CD4-positive, alpha-beta memory T cell (primary cell): ENCODE results near the gene PRDX5. TPM values are rescaled to one million over a fixed set of nuclear protein-coding genes. Genes with fewer than 3 reads are reported as not detected.
"Not testable (repeated sequence)": the region's sequence is repeated elsewhere in the genome, so short reads cannot be mapped to it uniquely, and the experiment has no call there.

Source experiments
- CTCF ChIA-PET: fragments of 350-600 bp; sonication (Branson Sonifier 250); formaldehyde crosslinking; loops from one replicate; lab custom pipeline; 2021; ENCODE audit warnings: inconsistent platforms; ENCODE audit not compliant: partially characterized antibody; lab: Charles Lee
- POLR2A ChIA-PET: fragments of 350-600 bp; sonication (Branson Sonifier 250); formaldehyde crosslinking; loops from one replicate; lab custom pipeline; 2021; ENCODE audit not compliant: partially characterized antibody; lab: Charles Lee
- DNase-seq, 5 donors: peaks; one replicate each; pipeline versions ENCODE4 v3.0.0 to v3.0.0-alpha.2; 2020 to 2022; ENCODE audit warnings: mixed read lengths in 1 of 5
- H3K27ac ChIP-seq: one replicate; pipeline ENCODE4 v1.7.0; 2013; ENCODE audit warnings: low read depth, low read length
- H3K27me3 ChIP-seq: 2 replicates; pipeline ENCODE4 v1.7.0; 2013; ENCODE audit warnings: mild to moderate bottlenecking, low read length, moderate library complexity; ENCODE audit not compliant: insufficient read depth
- H3K36me3 ChIP-seq: 2 replicates; pipeline ENCODE4 v1.7.0; 2013; ENCODE audit warnings: mild to moderate bottlenecking, low read length, moderate library complexity; ENCODE audit not compliant: insufficient read depth
- H3K4me1 ChIP-seq: 2 replicates; pipeline ENCODE4 v1.7.0; 2013; ENCODE audit warnings: mild to moderate bottlenecking, low read length, moderate library complexity; ENCODE audit not compliant: insufficient read depth
- H3K4me3 ChIP-seq, 2 donors: one replicate each; pipeline ENCODE4 v1.7.0; 2013; ENCODE audit warnings: low read length in 2 of 2, mild to moderate bottlenecking in 1 of 2
- H3K9me3 ChIP-seq, 2 donors: one replicate each; pipeline ENCODE4 v1.7.0; 2013; ENCODE audit warnings: low read length in 2 of 2, control low read depth in 1 of 2; ENCODE audit not compliant: control insufficient read depth in 1 of 2
- H3K27ac Mint-ChIP-seq, 7 donors: one replicate each; pipeline ENCODE4 v1.8.0; 2020 to 2021; ENCODE audit warnings: mixed read lengths in 7 of 7, mild to moderate bottlenecking in 6 of 7, inconsistent platforms in 3 of 7, moderate library complexity in 3 of 7
- H3K27me3 Mint-ChIP-seq, 2 donors: one replicate each; pipeline ENCODE4 v1.8.0; 2020 to 2021; ENCODE audit warnings: mixed read lengths in 2 of 2
- H3K36me3 Mint-ChIP-seq, 2 donors: one replicate each; pipeline ENCODE4 v1.8.0; 2020 to 2021; ENCODE audit warnings: mixed read lengths in 2 of 2, inconsistent platforms in 1 of 2, mild to moderate bottlenecking in 1 of 2
- H3K4me1 Mint-ChIP-seq, 4 donors: one replicate each; pipeline ENCODE4 v1.8.0; 2020 to 2021; ENCODE audit warnings: mixed read lengths in 4 of 4, mild to moderate bottlenecking in 1 of 4
- H3K4me3 Mint-ChIP-seq, 8 donors: one replicate each; pipeline ENCODE4 v1.8.0; 2020 to 2021; ENCODE audit warnings: mixed read lengths in 8 of 8, mild to moderate bottlenecking in 7 of 8, moderate library complexity in 6 of 8, inconsistent platforms in 3 of 8
- H3K9me3 Mint-ChIP-seq, 8 donors: one replicate each; pipeline ENCODE4 v1.8.0; 2020 to 2021; ENCODE audit warnings: mixed read lengths in 8 of 8, mild to moderate bottlenecking in 5 of 8, inconsistent platforms in 3 of 8, moderate library complexity in 1 of 8
- intact Hi-C: fragments of 100-400 bp; cut with micrococcal nuclease; formaldehyde crosslinking; loops from one replicate; pipeline ENCODE4 v1.15.1; 2023
- polyA plus RNA-seq, 2 donors: library from polyadenylated mRNA; unstranded; fragments of 300-500 nt; fragmentation: Illumina TruSeq; gene quantifications; one replicate each; pipeline ENCODE4 v1.2.3, GENCODE V29; 2021
- total RNA-seq, 2 experiments: library from RNA; stranded (reverse); gene quantifications; one replicate each; pipeline ENCODE4 v1.2.3, GENCODE V29; 2021

PRDX5 gene
- total and polyA plus RNA-seq, 4 experiments from 2014 or later: 57.6 to 251 (median 111) TPM

GRCh38 chr11:64323984-64324383 is 6.1 kb downstream of the PRDX5 start:
- H3K9me3 Mint-ChIP-seq, H3K4me3 ChIP-seq, H3K9me3 ChIP-seq, H3K27me3 ChIP-seq, H3K27ac ChIP-seq, DNase-seq, H3K27me3 Mint-ChIP-seq, H3K4me1 ChIP-seq, H3K4me3 Mint-ChIP-seq, intact Hi-C loops, POLR2A ChIA-PET, H3K36me3 ChIP-seq: not testable (repeated sequence)
- CTCF ChIA-PET: interaction anchor here (2.5 kb wide), 1 partner anchor 19 kb away, joined by 5 read pairs; the partner anchor contains the start of gene ESRRA
- H3K27ac Mint-ChIP-seq: peak overlapping the region in 2 of 7 donors; percentile 17 to 28
- H3K36me3 Mint-ChIP-seq: peaks cover 9 to 13% of the 10 kb centered on the region in 2 donors
- peaks cover 8 to 15% (median 11%) of the 10 kb centered on the region in 4 donors for H3K4me1 Mint-ChIP-seq

- no peak overlapping the region for H3K4me3 ChIP-seq
- intact Hi-C loops: no loop called here
- Mint-ChIP-seq H3K27me3 (no peaks in the 10 kb centered on the region), H3K4me3 (no peak overlapping the region), H3K9me3 (no peaks in the 10 kb centered on the region), H3K4me1 (peaks cover 4 to 8% (median 5%) of the 10 kb centered on the region in 4 donors), H3K36me3 (peaks cover 9 to 13% of the 10 kb centered on the region in 2 donors), H3K27ac (peak overlapping the region in 1 of 7 donors; percentile 5)
- POLR2A ChIA-PET: no interaction called here
- H3K27me3 ChIP-seq: no peaks in the 10 kb centered on the region
- DNase-seq: no peak
- H3K27ac ChIP-seq: no peak overlapping the region
- H3K36me3 ChIP-seq: no peaks in the 10 kb centered on the region
- CTCF ChIA-PET: interaction anchor here (1.0 to 1.1 kb wide), 2 partner anchors 20 to 24 kb away, joined by 3 to 5 read pairs; no protein-coding TSS in a partner anchor
- H3K4me1 ChIP-seq: no peaks in the 10 kb centered on the region
- H3K9me3 ChIP-seq: no peaks in the 10 kb centered on the region
Measured at GRCh38 chr11:64324692-64325469, 7.0 kb downstream of the PRDX5 start.

DNA sequence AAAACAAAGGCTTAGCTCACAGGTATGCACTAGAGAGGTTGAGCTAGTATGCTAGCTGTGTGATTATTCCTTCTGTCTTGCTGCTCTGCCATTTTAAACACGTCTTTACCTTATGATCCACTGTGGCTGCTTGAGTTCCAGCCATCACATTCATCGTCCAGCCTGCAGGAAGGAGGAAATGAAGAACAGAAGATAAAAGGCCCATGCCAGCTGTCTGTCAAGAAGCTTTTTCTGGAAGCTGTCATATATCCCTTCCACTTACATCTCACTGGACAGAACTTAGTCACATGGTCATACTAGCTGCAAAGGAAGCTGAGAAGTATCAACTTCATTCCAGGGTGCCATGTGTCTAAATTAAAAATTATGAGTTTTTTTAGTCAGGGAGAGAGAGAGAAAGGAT is 9.5 kb downstream of the PRDX5 start:
- DNase-seq: no peak
- no peak overlapping the region for H3K27ac Mint-ChIP-seq
- Histone ChIP-seq H3K36me3 (no peaks in the 10 kb centered on the region), H3K4me1 (peaks cover 12% of the 10 kb centered on the region), H3K27me3 (no peaks in the 10 kb centered on the region), H3K9me3 (no peaks in the 10 kb centered on the region), H3K27ac (no peak overlapping the region), H3K4me3 (no peak overlapping the region)
- POLR2A ChIA-PET: no interaction called here
- intact Hi-C loops: no loop called here
- no peaks in the 10 kb centered on the region for H3K9me3 Mint-ChIP-seq
- peaks cover 5 to 8% (median 7%) of the 10 kb centered on the region in 4 donors for H3K4me1 Mint-ChIP-seq
- CTCF ChIA-PET: interaction anchor here (1.0 kb wide), 1 partner anchor 9 kb away, joined by 7 read pairs; the partner anchor contains the start of gene PRDX5
- no peaks in the 10 kb centered on the region for H3K36me3 Mint-ChIP-seq
- no peaks in the 10 kb centered on the region for H3K27me3 Mint-ChIP-seq
- no peak overlapping the region for H3K4me3 Mint-ChIP-seq

- ChIA-PET POLR2A (no interaction called here), CTCF (interaction anchor here (0.7 kb wide), 1 partner anchor 1761 kb away, joined by 3 read pairs; no protein-coding TSS in a partner anchor)
- DNase-seq: no peak
- Mint-ChIP-seq H3K4me3 (no peak overlapping the region), H3K4me1 (peaks cover 5 to 8% (median 7%) of the 10 kb centered on the region in 4 donors), H3K27ac (no peak overlapping the region), H3K9me3 (no peaks in the 10 kb centered on the region), H3K36me3 (no peaks in the 10 kb centered on the region), H3K27me3 (no peaks in the 10 kb centered on the region)
- Histone ChIP-seq H3K4me3 (no peak overlapping the region), H3K27ac (no peak overlapping the region), H3K9me3 (no peaks in the 10 kb centered on the region), H3K36me3 (no peaks in the 10 kb centered on the region), H3K4me1 (peaks cover 12% of the 10 kb centered on the region), H3K27me3 (no peaks in the 10 kb centered on the region)
- intact Hi-C loops: no loop called here
Measured at GRCh38 chr11:64327993-64328392, 10.1 kb downstream of the PRDX5 start.

GRCh38 chr11:64330888-64331287 is 13.0 kb downstream of the PRDX5 start:
- Histone ChIP-seq H3K36me3 (no peaks in the 10 kb centered on the region), H3K9me3 (no peaks in the 10 kb centered on the region), H3K27me3 (no peaks in the 10 kb centered on the region), H3K4me1 (peaks cover 12% of the 10 kb centered on the region), H3K4me3 (no peak overlapping the region), H3K27ac (no peak overlapping the region)
- POLR2A ChIA-PET: interaction anchor here (0.6 to 2.2 kb wide), 7 partner anchors 9 to 1167 kb away, joined by 3 to 31 read pairs (median 4); partner anchors contain the start of genes CCDC88B, ESRRA, FERMT3 and PRDX5
- no peak for DNase-seq
- Mint-ChIP-seq H3K4me1 (peaks cover 5 to 9% (median 8%) of the 10 kb centered on the region in 4 donors), H3K27me3 (no peaks in the 10 kb centered on the region), H3K27ac (no peak overlapping the region), H3K4me3 (no peak overlapping the region), H3K9me3 (no peaks in the 10 kb centered on the region), H3K36me3 (peaks cover 4 to 5% of the 10 kb centered on the region in 2 donors)
- intact Hi-C loops: loop anchor here (1.0 kb wide), 2 partner anchors 13 to 127 kb away; partner anchors contain the start of gene PRDX5
- CTCF ChIA-PET: interaction anchor here (0.7 to 3.8 kb wide), 10 partner anchors 9 to 126 kb away, joined by 3 to 49 read pairs (median 4); partner anchors contain the start of genes FERMT3, PRDX5 and TRMT112

DNA sequence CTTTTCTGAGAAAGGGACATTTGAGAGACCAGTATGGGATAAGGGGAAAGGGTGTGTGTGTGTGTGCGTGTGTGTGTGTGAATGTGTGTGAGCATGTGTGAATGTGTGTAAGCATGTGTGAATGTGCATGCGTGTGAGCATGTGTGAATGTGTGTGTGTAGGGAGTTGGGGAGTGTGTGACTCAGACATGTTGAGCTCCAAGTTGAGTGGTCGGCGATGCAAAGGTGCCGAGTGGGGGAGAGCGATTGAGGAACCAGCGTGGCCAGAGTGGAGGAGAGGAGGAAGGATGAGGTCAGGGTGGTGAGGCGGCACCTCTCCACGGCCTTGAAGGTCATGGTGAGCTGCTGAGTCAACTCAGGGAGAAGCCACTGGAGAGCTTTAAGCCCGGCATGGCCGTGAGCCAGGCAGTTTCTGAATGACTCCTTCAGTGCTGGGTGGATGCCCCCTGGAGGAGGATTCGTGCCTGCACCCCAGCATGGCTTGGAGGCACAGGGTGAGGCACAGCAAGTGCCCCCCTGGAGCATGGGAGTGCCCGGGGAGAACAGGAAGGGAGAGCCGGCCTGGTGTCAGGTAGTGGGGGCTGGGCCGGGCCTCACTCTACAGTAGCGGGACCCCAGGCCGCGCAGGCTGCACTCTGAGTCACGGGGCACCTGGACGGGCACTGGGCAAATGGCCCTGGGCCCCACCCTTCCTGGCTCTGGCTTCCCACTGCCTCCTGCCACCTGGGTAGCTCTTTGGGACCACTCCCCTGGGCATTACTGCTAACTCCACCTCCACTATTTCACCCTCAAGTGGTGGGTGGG is 13.8 kb downstream of the PRDX5 start:
- POLR2A ChIA-PET: interaction anchor here (0.8 to 2.2 kb wide), 6 partner anchors 8 to 127 kb away, joined by 3 to 31 read pairs (median 4); partner anchors contain the start of genes BAD, CCDC88B, ESRRA and FERMT3
- Histone ChIP-seq H3K27ac (no peak overlapping the region), H3K4me1 (peaks cover 12% of the 10 kb centered on the region), H3K9me3 (no peaks in the 10 kb centered on the region), H3K36me3 (no peaks in the 10 kb centered on the region), H3K27me3 (no peaks in the 10 kb centered on the region), H3K4me3 (no peak overlapping the region)
- DNase-seq: peak; percentile 47 to 73 (median 54)
- H3K27ac Mint-ChIP-seq: peak overlapping the region; percentile 11 to 92 (median 71)
- intact Hi-C loops: loop anchor here (1.0 kb wide), 2 partner anchors 13 to 127 kb away; partner anchors contain the start of gene PRDX5
- CTCF ChIA-PET: interaction anchor here (0.7 to 3.8 kb wide), 11 partner anchors 8 to 127 kb away, joined by 3 to 49 read pairs (median 4); partner anchors contain the start of genes CCDC88B, FERMT3, PRDX5 and TRMT112
- H3K36me3 Mint-ChIP-seq: peaks cover 4 to 5% of the 10 kb centered on the region in 2 donors
- no peaks in the 10 kb centered on the region for H3K27me3 Mint-ChIP-seq
- peak overlapping the region in 4 of 8 donors; percentile 7 to 38 (median 36) for H3K4me3 Mint-ChIP-seq
- no peaks in the 10 kb centered on the region for H3K9me3 Mint-ChIP-seq
- peaks cover 5 to 11% (median 8%) of the 10 kb centered on the region in 4 donors for H3K4me1 Mint-ChIP-seq
